Loucy (cell line): ENCODE data around the gene TBL1X.

ENCODE experiments used
- CTCF ChIP-seq: fragments of 200-600 bp; sonication (generic); conservative IDR thresholded peaks from 2 replicates; pipeline ENCODE4 v1.5.1; 2014; ENCODE audit warnings: mild to moderate bottlenecking, antibody characterized with exemption, low read length
- EZH2phosphoT487 ChIP-seq: fragments of 200-600 bp; IDR thresholded peaks from 2 replicates; pipeline ENCODE4 v1.6.1; 2018; ENCODE audit warnings: antibody characterized with exemption, mild to moderate bottlenecking, moderate library complexity, borderline replicate concordance

- TF ChIP-seq CTCF (no peak), EZH2phosphoT487 (no peak)
Observed at GRCh38 chrX:9693307-9694001, 228.6 kb downstream of the TBL1X start.
